Natural killer cell (primary cell): Measurements from ENCODE around the gene GARIN1A. TPM values are rescaled to one million over a fixed set of nuclear protein-coding genes. Genes with fewer than 3 reads are reported as not detected.
"Not testable (repeated sequence)": the region's sequence is repeated elsewhere in the genome, so short reads cannot be mapped to it uniquely, and the experiment has no call there.

ENCODE experiments used
- ATAC-seq, 3 donors: fragments of 150-1000 bp in 2 of 3; fragments of 200-7000 bp in 1 of 3; cut with Tn5 transposase; 1 replicate in 1 of 3; 2 replicates in 2 of 3; pipeline ENCODE4 v1.10.0; 2021; ENCODE audit warnings: mild to moderate bottlenecking in 2 of 3, moderate library complexity in 2 of 3
- DNase-seq, 2 donors: peaks; one replicate each; pipeline versions ENCODE4 v3.0.0 to v3.0.0-alpha.2; 2013 to 2021; ENCODE audit warnings: mixed read lengths in 1 of 2
- H3K27ac ChIP-seq: one replicate; pipeline ENCODE4 v1.5.1; 2013; ENCODE audit warnings: mild to moderate bottlenecking, low read length
- H3K27me3 ChIP-seq: one replicate; pipeline ENCODE4 v1.6.1; 2013; ENCODE audit warnings: low read length; ENCODE audit not compliant: control insufficient read depth, insufficient read depth
- H3K36me3 ChIP-seq: one replicate; pipeline ENCODE4 v1.6.1; 2013; ENCODE audit warnings: low read length; ENCODE audit not compliant: control insufficient read depth, insufficient read depth
- H3K4me1 ChIP-seq: one replicate; pipeline ENCODE4 v1.6.1; 2013; ENCODE audit warnings: low read length; ENCODE audit not compliant: control insufficient read depth, insufficient read depth
- H3K4me3 ChIP-seq: one replicate; pipeline ENCODE4 v1.5.1; 2013; ENCODE audit warnings: low read length
- H3K9me3 ChIP-seq: one replicate; pipeline ENCODE4 v1.6.1; 2013; ENCODE audit warnings: low read length; ENCODE audit not compliant: control insufficient read depth, insufficient read depth
- H3K27ac Mint-ChIP-seq, 2 donors: one replicate each; pipeline ENCODE4 v1.8.0; 2022; ENCODE audit warnings: mild to moderate bottlenecking in 2 of 2, mixed read lengths in 2 of 2, moderate library complexity in 1 of 2
- H3K27me3 Mint-ChIP-seq, 2 donors: one replicate each; pipeline ENCODE4 v1.8.0; 2022; ENCODE audit warnings: low read depth in 2 of 2, mixed read lengths in 2 of 2
- H3K36me3 Mint-ChIP-seq: one replicate; pipeline ENCODE4 v1.8.0; 2022; ENCODE audit warnings: mixed read lengths
- H3K4me1 Mint-ChIP-seq, 2 donors: one replicate each; pipeline ENCODE4 v1.8.0; 2022; ENCODE audit warnings: mixed read lengths in 2 of 2
- H3K4me3 Mint-ChIP-seq: one replicate; pipeline ENCODE4 v1.8.0; 2022; ENCODE audit warnings: mild to moderate bottlenecking, moderate library complexity, mixed read lengths
- H3K9me3 Mint-ChIP-seq, 2 donors: one replicate each; pipeline ENCODE4 v1.8.0; 2022; ENCODE audit warnings: mixed read lengths in 2 of 2
- WGBS: methylation state at CpG from one replicate; pipeline ENCODE4 v1.1.7; 2013; ENCODE audit warnings: missing lambda C conversion rate; ENCODE audit not compliant: insufficient coverage; 5-methylcytosine and 5-hydroxymethylcytosine counted together
- intact Hi-C: fragments of 100-400 bp; cut with micrococcal nuclease; formaldehyde crosslinking; loops from one replicate; pipeline ENCODE4 v1.14.2; 2022
- total RNA-seq, 4 donors: library from RNA; stranded (reverse); fragments of 120-200 nt in 1 of 4; gene quantifications; one replicate each; pipeline versions ENCODE4 v1.2.3 to v1.2.4, GENCODE V29; 2013 to 2022
- TF ChIP-seq, protein P1 (sequence below): fragments of 200-600 bp; IDR thresholded peaks from one replicate; pipeline ENCODE4 v1.8.0; 2022; ENCODE audit warnings: antibody characterized with exemption

The GARIN1A gene
- total RNA-seq, 3 donors from 2014 or later (not counting 1 experiment from before 2014, with no cell fraction given), result 1.1 to 2.5 (median 1.1) TPM

GRCh38 chr7:128661446-128661845, 10.6 kb upstream of the GARIN1A start:
- 99% methylated on average over 5 of the region's 5 CpGs for WGBS
- H3K36me3 ChIP-seq, result no peaks in the 10 kb centered on the region
- DNase-seq (no peak), ATAC-seq (no peak)
- Mint-ChIP-seq H3K27me3 (no peaks in the 10 kb centered on the region), H3K9me3 (peaks cover 4 to 6% of the 10 kb centered on the region in 2 donors), H3K4me1 (no peaks in the 10 kb centered on the region), H3K27ac (no peak overlapping the region), H3K4me3 (no peak overlapping the region), H3K36me3 (peaks cover 8% of the 10 kb centered on the region)
- TF ChIP-seq, protein P1, sequence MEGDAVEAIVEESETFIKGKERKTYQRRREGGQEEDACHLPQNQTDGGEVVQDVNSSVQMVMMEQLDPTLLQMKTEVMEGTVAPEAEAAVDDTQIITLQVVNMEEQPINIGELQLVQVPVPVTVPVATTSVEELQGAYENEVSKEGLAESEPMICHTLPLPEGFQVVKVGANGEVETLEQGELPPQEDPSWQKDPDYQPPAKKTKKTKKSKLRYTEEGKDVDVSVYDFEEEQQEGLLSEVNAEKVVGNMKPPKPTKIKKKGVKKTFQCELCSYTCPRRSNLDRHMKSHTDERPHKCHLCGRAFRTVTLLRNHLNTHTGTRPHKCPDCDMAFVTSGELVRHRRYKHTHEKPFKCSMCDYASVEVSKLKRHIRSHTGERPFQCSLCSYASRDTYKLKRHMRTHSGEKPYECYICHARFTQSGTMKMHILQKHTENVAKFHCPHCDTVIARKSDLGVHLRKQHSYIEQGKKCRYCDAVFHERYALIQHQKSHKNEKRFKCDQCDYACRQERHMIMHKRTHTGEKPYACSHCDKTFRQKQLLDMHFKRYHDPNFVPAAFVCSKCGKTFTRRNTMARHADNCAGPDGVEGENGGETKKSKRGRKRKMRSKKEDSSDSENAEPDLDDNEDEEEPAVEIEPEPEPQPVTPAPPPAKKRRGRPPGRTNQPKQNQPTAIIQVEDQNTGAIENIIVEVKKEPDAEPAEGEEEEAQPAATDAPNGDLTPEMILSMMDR, result no peak
- H3K27me3 ChIP-seq, result no peaks in the 10 kb centered on the region
- no peaks in the 10 kb centered on the region for H3K4me1 ChIP-seq
- intact Hi-C loops, result no loop called here
- H3K9me3 ChIP-seq, result peaks cover 8% of the 10 kb centered on the region
- H3K4me3 ChIP-seq, result no peak overlapping the region
- no peak overlapping the region for H3K27ac ChIP-seq

DNA sequence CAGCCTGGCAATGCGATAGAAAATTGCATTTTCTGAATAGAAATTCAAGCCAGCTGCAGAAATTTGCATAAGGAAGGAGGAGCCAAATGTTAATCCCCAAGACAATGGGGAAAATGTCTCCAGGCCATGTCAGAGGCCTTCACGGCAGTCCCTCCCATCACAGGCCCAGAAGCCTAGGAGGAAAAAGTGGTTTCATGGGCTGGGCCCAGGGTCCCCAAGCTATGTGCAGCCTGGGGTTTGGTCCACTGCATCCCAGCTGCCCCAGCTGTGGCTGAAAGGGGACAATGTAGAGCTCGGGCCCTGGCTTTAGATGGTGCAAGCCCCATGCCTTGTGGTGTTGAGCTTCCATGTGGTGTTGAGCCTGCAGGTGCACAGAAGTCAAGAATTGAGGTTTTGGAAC, 10.0 kb upstream of the GARIN1A start:
- peaks cover 8% of the 10 kb centered on the region for H3K36me3 Mint-ChIP-seq
- intact Hi-C loops, result no loop called here
- Histone ChIP-seq H3K9me3 (peaks cover 8% of the 10 kb centered on the region), H3K27me3 (no peaks in the 10 kb centered on the region), H3K36me3 (no peaks in the 10 kb centered on the region), H3K4me1 (no peaks in the 10 kb centered on the region), H3K4me3 (no peak overlapping the region), H3K27ac (no peak overlapping the region)
- TF ChIP-seq, protein P1, result no peak
- WGBS, result 99% methylated on average over 3 of the region's 3 CpGs
- no peaks in the 10 kb centered on the region for H3K4me1 Mint-ChIP-seq
- H3K27ac Mint-ChIP-seq, result no peak overlapping the region
- no peak for DNase-seq
- peaks cover 4 to 6% of the 10 kb centered on the region in 2 donors for H3K9me3 Mint-ChIP-seq
- ATAC-seq, result no peak
- H3K4me3 Mint-ChIP-seq, result no peak overlapping the region
- no peaks in the 10 kb centered on the region for H3K27me3 Mint-ChIP-seq

DNA sequence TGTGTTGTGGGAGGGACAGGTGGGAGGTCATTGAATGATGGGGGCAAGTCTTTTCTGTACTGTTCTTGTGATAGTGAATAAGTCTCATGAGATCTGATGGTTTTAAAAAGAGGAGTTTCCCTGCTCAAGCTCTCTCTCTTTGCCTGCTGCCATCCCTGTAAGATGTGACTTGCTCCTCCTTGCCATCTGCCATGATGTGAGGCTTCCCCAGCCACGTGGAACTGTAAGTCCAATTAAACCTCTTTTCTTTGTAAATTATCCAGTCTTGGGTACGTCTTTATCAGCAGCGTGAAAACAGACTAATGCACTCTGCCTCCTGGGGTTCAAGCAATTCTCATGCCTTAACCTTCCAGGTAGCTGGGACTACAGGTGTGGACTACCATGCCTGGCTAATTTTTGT, 8.9 kb upstream of the GARIN1A start:
- not testable (repeated sequence) for H3K4me1 Mint-ChIP-seq, H3K27me3 ChIP-seq, H3K27ac Mint-ChIP-seq

DNA sequence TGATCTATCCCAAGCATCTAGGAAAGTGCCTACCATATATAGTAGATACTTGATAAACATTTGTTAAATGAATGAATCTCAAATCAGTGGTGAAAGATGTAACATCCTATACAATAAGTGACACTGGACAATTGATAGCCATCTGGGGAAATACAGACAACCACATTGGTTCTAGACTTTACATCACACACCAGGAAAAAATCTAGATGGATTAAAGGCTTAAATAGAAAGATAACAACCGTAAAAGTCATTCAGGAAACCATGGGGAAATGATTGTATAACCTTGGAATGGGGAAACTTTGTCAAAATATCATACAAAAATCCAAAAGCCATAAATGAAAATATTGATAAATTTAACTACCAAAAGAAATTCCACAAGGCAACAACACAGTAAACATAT, 7.0 kb upstream of the GARIN1A start:
- no peak overlapping the region for H3K27ac Mint-ChIP-seq
- no peaks in the 10 kb centered on the region for H3K27me3 Mint-ChIP-seq
- no peaks in the 10 kb centered on the region for H3K4me1 Mint-ChIP-seq

More for the DNA sequence above, 8.9 kb upstream of the GARIN1A start:
- H3K4me1 ChIP-seq, H3K9me3 ChIP-seq, H3K36me3 ChIP-seq, H3K27me3 Mint-ChIP-seq, H3K4me3 ChIP-seq, H3K9me3 Mint-ChIP-seq, intact Hi-C loops, H3K4me3 Mint-ChIP-seq, DNase-seq, H3K27ac ChIP-seq, H3K36me3 Mint-ChIP-seq, ATAC-seq: not testable (repeated sequence)
- 97% methylated on average over 3 of the region's 3 CpGs for WGBS

More for the DNA sequence above, 7.0 kb upstream of the GARIN1A start:
- TF ChIP-seq, protein P1, result no peak
- Histone ChIP-seq H3K27ac (no peak overlapping the region), H3K9me3 (peaks cover 8% of the 10 kb centered on the region), H3K36me3 (no peaks in the 10 kb centered on the region), H3K4me3 (no peak overlapping the region), H3K27me3 (no peaks in the 10 kb centered on the region), H3K4me1 (no peaks in the 10 kb centered on the region)
- Mint-ChIP-seq H3K36me3 (peaks cover 8% of the 10 kb centered on the region), H3K4me3 (no peak overlapping the region), H3K9me3 (peaks cover 4 to 6% of the 10 kb centered on the region in 2 donors)
- DNase-seq (no peak), ATAC-seq (no peak)
- WGBS, result no CpG with 5 or more reads among the region's 1 CpG
- intact Hi-C loops, result no loop called here
